C4-2B (cell line): ENCODE results near the gene KCNMA1.

ENCODE experiments used
- CTCF ChIP-seq: fragments of 450-650 bp; conservative IDR thresholded peaks from 2 replicates; pipeline ENCODE4 v1.5.1; 2017; ENCODE audit warnings: mild to moderate bottlenecking
- ZFX ChIP-seq: fragments of 450-650 bp; IDR thresholded peaks from 2 replicates; pipeline ENCODE4 v1.6.1; 2017

GRCh38 chr10:77269163-77269562, 368.4 kb downstream of the KCNMA1 start:
- TF ChIP-seq CTCF (no peak), ZFX (no peak)
